OCI-LY1 (cell line): Measurements from ENCODE around the gene USO1.
"Not testable (repeated sequence)": the region's sequence is repeated elsewhere in the genome, so short reads cannot be mapped to it uniquely, and the experiment has no call there.

ENCODE experiments used
- H2AFZ ChIP-seq: fragments of 200-600 bp; sonication (generic), shearing (Covaris generic); 2 replicates; pipeline ENCODE4 v1.6.0; 2014; ENCODE audit warnings: antibody characterized with exemption, mild to moderate bottlenecking, low read length
- H3F3A ChIP-seq: fragments of 200-600 bp; sonication (generic), shearing (Covaris generic); 2 replicates; pipeline ENCODE4 v1.6.0; 2014; ENCODE audit warnings: mild to moderate bottlenecking, antibody characterized with exemption, low read length, moderate library complexity; ENCODE audit not compliant: insufficient read depth
- H3K27ac ChIP-seq: fragments of 200-600 bp; sonication (generic); 2 replicates; pipeline ENCODE4 v1.5.1; 2014; ENCODE audit warnings: low read length, mixed run types, mild to moderate bottlenecking, low read depth; ENCODE audit not compliant: poor library complexity, severe bottlenecking
- H3K27me3 ChIP-seq: fragments of 200-600 bp; sonication (generic); 2 replicates; pipeline ENCODE4 v1.6.0; 2014; ENCODE audit warnings: antibody characterized with exemption, mild to moderate bottlenecking, low read length, moderate library complexity; ENCODE audit not compliant: insufficient read depth
- H3K36me3 ChIP-seq: fragments of 200-600 bp; sonication (generic); 2 replicates; pipeline ENCODE4 v1.6.1; 2014; ENCODE audit warnings: mild to moderate bottlenecking, antibody characterized with exemption, low read length, moderate library complexity, mixed read lengths; ENCODE audit not compliant: insufficient read depth
- H3K4me1 ChIP-seq: fragments of 200-600 bp; sonication (generic); 2 replicates; pipeline ENCODE4 v1.5.1; 2014; ENCODE audit warnings: mild to moderate bottlenecking, low read length, moderate library complexity; ENCODE audit not compliant: insufficient read depth, severe bottlenecking
- H3K4me2 ChIP-seq: fragments of 200-600 bp; sonication (generic), shearing (Covaris generic); 2 replicates; pipeline ENCODE4 v1.6.1; 2014; ENCODE audit warnings: low read length
- H3K4me3 ChIP-seq: fragments of 200-600 bp; sonication (generic); 2 replicates; pipeline ENCODE4 v1.5.1; 2014; ENCODE audit warnings: low read length, low read depth, mild to moderate bottlenecking, mixed read lengths; ENCODE audit not compliant: poor library complexity, severe bottlenecking
- H3K79me2 ChIP-seq: fragments of 200-600 bp; shearing (Covaris generic); 2 replicates; pipeline ENCODE4 v1.6.1; 2016; ENCODE audit warnings: mixed run types, low read length, mixed read lengths; ENCODE audit not compliant: insufficient read depth
- H3K9ac ChIP-seq: fragments of 200-600 bp; sonication (generic), shearing (Covaris generic); 2 replicates; pipeline ENCODE4 v1.6.1; 2014; ENCODE audit warnings: mild to moderate bottlenecking, low read length, mixed read lengths
- H3K9me2 ChIP-seq: fragments of 200-600 bp; sonication (generic), shearing (Covaris generic); 2 replicates; pipeline ENCODE4 v1.6.1; 2014; ENCODE audit warnings: low read depth, mild to moderate bottlenecking, low read length, mixed read lengths
- H3K9me3 ChIP-seq: fragments of 200-600 bp; shearing (Covaris generic); 2 replicates; pipeline ENCODE4 v1.6.1; 2014; ENCODE audit warnings: low read length, mixed read lengths
- H4K20me1 ChIP-seq: fragments of 200-600 bp; sonication (generic), shearing (Covaris generic); 2 replicates; pipeline ENCODE4 v1.6.0; 2016; ENCODE audit warnings: mild to moderate bottlenecking, low read length; ENCODE audit not compliant: insufficient read depth
- EZH2 ChIP-seq: fragments of 200-600 bp; sonication (generic), shearing (Covaris generic); IDR thresholded peaks from 2 replicates; pipeline ENCODE4 v1.8.0; 2017; ENCODE audit warnings: borderline replicate concordance, mixed run types, mild to moderate bottlenecking, antibody characterized with exemption, low read length, moderate library complexity, mixed read lengths
- TF ChIP-seq, protein P1 (sequence below): fragments of 200-600 bp; sonication (generic), shearing (Covaris generic); IDR thresholded peaks from 2 replicates; pipeline ENCODE4 v1.5.1; 2017; ENCODE audit warnings: mild to moderate bottlenecking, antibody characterized with exemption, low read length, moderate library complexity, mixed read lengths

USO1 gene

DNA sequence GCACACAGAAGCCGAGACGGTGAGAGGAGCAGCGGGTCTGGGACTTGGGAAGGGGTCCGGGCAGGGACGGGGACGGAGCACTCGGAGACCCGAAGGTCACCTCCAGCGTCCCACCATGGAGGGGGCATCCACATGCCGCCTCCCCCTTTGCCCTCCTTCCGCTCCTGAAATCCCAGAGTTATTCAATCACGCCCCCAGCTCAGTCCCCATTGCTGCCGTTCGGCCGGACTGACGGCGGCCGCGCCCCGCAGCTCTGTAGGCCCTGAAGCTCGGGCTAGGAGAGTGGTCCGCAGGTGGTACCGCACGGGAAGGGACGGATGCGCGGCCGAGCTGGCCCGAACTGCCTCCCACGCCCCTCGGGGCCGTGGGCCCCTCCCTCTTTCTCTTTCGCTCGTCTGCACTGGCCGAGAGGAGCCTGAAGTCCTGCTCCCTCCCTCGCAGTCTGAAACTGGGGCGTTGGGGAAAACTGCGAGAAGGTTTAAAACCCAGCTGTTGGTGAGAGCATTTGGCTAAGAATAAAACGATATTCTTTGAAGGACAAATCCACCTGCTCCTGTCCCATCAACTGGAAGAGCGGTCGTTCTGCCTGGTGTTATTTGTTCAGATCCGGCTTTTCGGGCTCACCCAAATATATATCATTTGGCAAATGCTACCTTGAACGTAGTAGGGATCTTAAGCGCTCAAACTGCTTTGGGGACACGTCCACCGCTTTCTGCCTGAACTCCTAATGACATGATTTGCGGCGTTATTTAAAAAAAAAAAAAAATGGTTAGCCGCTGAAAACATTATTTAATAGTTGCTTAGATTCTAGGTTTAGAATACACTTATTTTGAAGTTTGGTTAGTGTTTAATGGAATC lies 719 bp downstream of the USO1 start:
- peaks cover 59% of the 10 kb centered on the region for H3K4me1 ChIP-seq
- H3K36me3 ChIP-seq = no peaks in the 10 kb centered on the region
- no peaks in the 10 kb centered on the region for H3K9me3 ChIP-seq
- peak overlapping the region; percentile 46 for H3K27ac ChIP-seq
- H3K79me2 ChIP-seq = peaks cover 24% of the 10 kb centered on the region; the same call in 1 of the 2 replicates
- H3F3A ChIP-seq = no peaks in the 10 kb centered on the region
- H3K27me3 ChIP-seq = no peaks in the 10 kb centered on the region
- no peak overlapping the region for H2AFZ ChIP-seq
- H3K4me3 ChIP-seq = peak overlapping the region; percentile 77
- peak overlapping the region; percentile 77 for H3K9ac ChIP-seq
- no peaks in the 10 kb centered on the region for H3K9me2 ChIP-seq
- TF ChIP-seq, protein P1, sequence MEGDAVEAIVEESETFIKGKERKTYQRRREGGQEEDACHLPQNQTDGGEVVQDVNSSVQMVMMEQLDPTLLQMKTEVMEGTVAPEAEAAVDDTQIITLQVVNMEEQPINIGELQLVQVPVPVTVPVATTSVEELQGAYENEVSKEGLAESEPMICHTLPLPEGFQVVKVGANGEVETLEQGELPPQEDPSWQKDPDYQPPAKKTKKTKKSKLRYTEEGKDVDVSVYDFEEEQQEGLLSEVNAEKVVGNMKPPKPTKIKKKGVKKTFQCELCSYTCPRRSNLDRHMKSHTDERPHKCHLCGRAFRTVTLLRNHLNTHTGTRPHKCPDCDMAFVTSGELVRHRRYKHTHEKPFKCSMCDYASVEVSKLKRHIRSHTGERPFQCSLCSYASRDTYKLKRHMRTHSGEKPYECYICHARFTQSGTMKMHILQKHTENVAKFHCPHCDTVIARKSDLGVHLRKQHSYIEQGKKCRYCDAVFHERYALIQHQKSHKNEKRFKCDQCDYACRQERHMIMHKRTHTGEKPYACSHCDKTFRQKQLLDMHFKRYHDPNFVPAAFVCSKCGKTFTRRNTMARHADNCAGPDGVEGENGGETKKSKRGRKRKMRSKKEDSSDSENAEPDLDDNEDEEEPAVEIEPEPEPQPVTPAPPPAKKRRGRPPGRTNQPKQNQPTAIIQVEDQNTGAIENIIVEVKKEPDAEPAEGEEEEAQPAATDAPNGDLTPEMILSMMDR = no peak
- no peak for TF ChIP-seq EZH2
- H4K20me1 ChIP-seq = no peaks in the 10 kb centered on the region
- peak overlapping the region; percentile 90 for H3K4me2 ChIP-seq

GRCh38 chr4:75725942-75726538 lies 1.7 kb downstream of the USO1 start:
- H3K27ac ChIP-seq, H3K9me2 ChIP-seq, H4K20me1 ChIP-seq, H2AFZ ChIP-seq, H3F3A ChIP-seq, H3K9me3 ChIP-seq, H3K36me3 ChIP-seq, H3K27me3 ChIP-seq: not testable (repeated sequence)
- peak overlapping the region; percentile 90 for H3K4me2 ChIP-seq
- H3K9ac ChIP-seq = peak overlapping the region; percentile 77
- peak overlapping the region; percentile 77 for H3K4me3 ChIP-seq
- peaks cover 61% of the 10 kb centered on the region for H3K4me1 ChIP-seq
- H3K79me2 ChIP-seq = peaks cover 24% of the 10 kb centered on the region; the same call in 1 of the 2 replicates

DNA sequence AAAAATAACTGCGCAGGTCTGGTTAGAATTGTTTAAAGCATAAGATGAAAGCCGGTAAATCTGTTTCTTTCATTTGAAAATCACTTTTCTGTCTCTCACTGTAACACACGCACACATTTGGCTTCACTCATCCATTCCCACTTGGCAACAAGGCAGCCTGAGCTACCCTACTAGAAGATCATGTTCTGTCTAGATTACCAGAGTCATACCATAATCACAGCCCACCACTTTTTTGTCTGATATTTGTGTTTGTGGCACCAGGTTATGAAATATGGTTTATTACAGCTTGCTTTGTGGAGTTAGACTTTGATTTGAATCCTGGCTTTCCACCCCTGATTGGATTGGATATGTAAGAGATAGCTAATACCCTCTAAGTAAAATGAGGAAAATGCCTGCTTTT lies 2.2 kb downstream of the USO1 start:
- no peaks in the 10 kb centered on the region for H3K9me3 ChIP-seq
- H3K27ac ChIP-seq = no peak overlapping the region
- peak overlapping the region; percentile 21 for H3K4me3 ChIP-seq
- peaks cover 61% of the 10 kb centered on the region for H3K4me1 ChIP-seq
- no peaks in the 10 kb centered on the region for H3F3A ChIP-seq
- no peaks in the 10 kb centered on the region for H4K20me1 ChIP-seq
- peak overlapping the region; percentile 58 for H3K4me2 ChIP-seq
- TF ChIP-seq, protein P1 = no peak
- no peak for TF ChIP-seq EZH2
- no peaks in the 10 kb centered on the region for H3K27me3 ChIP-seq
- H3K9ac ChIP-seq = peak overlapping the region; percentile 4; the same call in 1 of the 2 replicates
- H3K36me3 ChIP-seq = no peaks in the 10 kb centered on the region
- H3K79me2 ChIP-seq = peaks cover 24% of the 10 kb centered on the region; the same call in 1 of the 2 replicates
- H2AFZ ChIP-seq = no peak overlapping the region
- no peaks in the 10 kb centered on the region for H3K9me2 ChIP-seq
